ENCODE measurements around the gene SEMA6A. TPM values are rescaled to one million over a fixed set of nuclear protein-coding genes. Genes with fewer than 3 reads are reported as not detected.

Gene SEMA6A
- total RNA-seq, 2 experiments from 2014 or later: not detected

DNA sequence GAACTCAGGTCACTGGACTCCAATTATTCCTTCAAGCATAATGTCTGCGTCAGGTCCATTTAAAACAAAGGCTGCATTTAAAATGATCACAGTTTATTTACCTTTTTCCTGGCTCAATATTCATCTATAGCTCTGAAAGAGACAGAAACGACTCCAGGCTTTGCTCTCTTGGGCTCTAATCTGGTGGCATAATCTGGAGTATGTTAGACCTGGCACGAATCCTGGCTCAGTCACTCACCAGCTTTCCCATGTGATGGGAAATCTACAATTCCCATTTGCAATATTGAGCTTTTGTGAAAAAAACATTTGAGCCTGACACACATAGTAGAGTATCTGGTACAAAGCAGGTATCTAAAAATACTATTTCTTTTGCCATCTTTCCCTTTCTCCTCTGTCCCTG lies 155.8 kb downstream of the SEMA6A start:
- no peaks in the 10 kb centered on the region for H3K4me1 Mint-ChIP-seq
- H3K36me3 Mint-ChIP-seq (ENCODE audit: low read depth): peaks cover 45% of the 10 kb centered on the region
- no peak overlapping the region for H3K4me3 Mint-ChIP-seq
- ATAC-seq (no peak), DNase-seq (no peak)
- no peaks in the 10 kb centered on the region for H3K27me3 Mint-ChIP-seq
- H3K27ac Mint-ChIP-seq: no peak overlapping the region
- peaks cover 2% of the 10 kb centered on the region for H3K9me3 Mint-ChIP-seq (ENCODE audit: low read depth)
- POLR2A ChIA-PET: no interaction called here
- intact Hi-C loops (cut with DNase I, micrococcal nuclease): no loop called here
- CTCF ChIA-PET: no interaction called here

DNA sequence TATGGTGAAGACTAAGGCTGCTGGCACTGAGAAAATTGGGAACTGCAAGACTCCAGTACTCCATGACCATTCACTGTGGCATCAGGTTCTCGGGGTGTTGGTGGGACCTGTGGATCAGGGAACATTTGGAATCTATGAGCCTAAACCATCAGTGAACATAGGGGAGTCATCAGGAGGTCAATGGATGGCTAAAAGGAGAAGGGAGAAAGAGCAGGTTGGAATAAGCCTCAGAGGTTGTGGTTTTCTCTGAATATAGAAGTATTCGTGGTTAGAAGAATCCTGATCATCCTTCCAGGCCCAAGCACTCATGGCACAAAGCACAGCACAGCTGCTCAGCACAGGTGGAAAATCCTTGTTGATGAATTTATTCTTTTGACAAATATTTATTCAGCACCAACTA lies 156.6 kb downstream of the SEMA6A start:
- Mint-ChIP-seq H3K27ac (no peak overlapping the region), H3K4me1 (no peaks in the 10 kb centered on the region), H3K9me3 (ENCODE audit: low read depth) (peaks cover 2% of the 10 kb centered on the region), H3K27me3 (no peaks in the 10 kb centered on the region), H3K4me3 (no peak overlapping the region), H3K36me3 (ENCODE audit: low read depth) (peaks cover 50% of the 10 kb centered on the region)
- intact Hi-C loops (cut with DNase I, micrococcal nuclease): no loop called here
- ATAC-seq (no peak), DNase-seq (no peak)
- ChIA-PET CTCF (interaction anchor here (0.6 kb wide), 1 partner anchor 79 kb away, joined by 7 read pairs; no protein-coding TSS in a partner anchor), POLR2A (no interaction called here)

DNA sequence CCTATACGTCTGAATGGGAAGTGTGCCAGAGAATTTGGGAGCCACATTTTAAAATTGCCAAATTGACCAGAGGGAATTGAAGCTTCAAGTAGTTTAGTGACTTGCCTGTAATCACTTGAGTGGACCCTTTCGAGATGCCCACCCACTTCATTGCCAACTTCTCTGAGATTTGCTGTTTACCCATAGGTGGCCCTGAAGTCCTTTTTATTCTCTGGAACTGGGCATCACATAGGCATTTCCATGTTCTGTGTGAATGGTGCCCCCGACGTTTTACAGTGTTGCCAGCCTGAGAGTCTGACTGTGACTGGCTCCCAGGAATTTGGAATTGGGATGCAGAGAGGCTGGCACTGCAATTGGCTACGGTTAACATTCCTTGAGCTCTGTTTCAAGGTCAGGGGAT lies 158.6 kb downstream of the SEMA6A start:
- ATAC-seq: no peak
- H3K4me1 Mint-ChIP-seq: no peaks in the 10 kb centered on the region
- intact Hi-C loops (cut with DNase I, micrococcal nuclease): no loop called here
- ChIA-PET CTCF (no interaction called here), POLR2A (no interaction called here)
- no peak for DNase-seq
- H3K4me3 Mint-ChIP-seq: no peak overlapping the region
- H3K27ac Mint-ChIP-seq: no peak overlapping the region
- H3K9me3 Mint-ChIP-seq (ENCODE audit: low read depth): peaks cover 2% of the 10 kb centered on the region
- H3K36me3 Mint-ChIP-seq (ENCODE audit: low read depth): peaks cover 48% of the 10 kb centered on the region
- no peaks in the 10 kb centered on the region for H3K27me3 Mint-ChIP-seq

DNA sequence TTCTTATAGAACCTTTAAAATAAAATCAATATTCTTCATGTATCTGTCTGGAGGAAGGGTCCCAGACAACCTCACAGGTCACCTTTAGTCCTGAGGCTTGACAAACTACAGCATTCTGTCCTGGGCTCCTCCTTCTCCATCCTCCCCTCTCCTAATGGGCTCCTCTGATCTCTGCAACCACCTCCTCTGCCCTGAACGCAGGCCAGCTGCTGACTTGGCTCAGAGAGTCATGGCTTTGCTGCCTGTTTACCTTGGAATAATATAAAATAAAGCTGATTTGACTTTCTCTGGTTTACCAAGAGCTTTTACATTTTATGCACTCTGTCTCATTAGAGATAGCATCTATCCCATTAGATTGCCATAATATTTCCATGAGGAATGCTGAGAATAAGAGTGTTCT lies 159.4 kb downstream of the SEMA6A start:
- Mint-ChIP-seq H3K4me1 (no peaks in the 10 kb centered on the region), H3K27me3 (no peaks in the 10 kb centered on the region), H3K27ac (no peak overlapping the region), H3K4me3 (no peak overlapping the region), H3K9me3 (ENCODE audit: low read depth) (peaks cover 2% of the 10 kb centered on the region), H3K36me3 (ENCODE audit: low read depth) (peaks cover 43% of the 10 kb centered on the region)
- intact Hi-C loops (cut with DNase I, micrococcal nuclease): no loop called here
- CTCF ChIA-PET: no interaction called here
- ATAC-seq (no peak), DNase-seq (no peak)
- POLR2A ChIA-PET: no interaction called here

DNA sequence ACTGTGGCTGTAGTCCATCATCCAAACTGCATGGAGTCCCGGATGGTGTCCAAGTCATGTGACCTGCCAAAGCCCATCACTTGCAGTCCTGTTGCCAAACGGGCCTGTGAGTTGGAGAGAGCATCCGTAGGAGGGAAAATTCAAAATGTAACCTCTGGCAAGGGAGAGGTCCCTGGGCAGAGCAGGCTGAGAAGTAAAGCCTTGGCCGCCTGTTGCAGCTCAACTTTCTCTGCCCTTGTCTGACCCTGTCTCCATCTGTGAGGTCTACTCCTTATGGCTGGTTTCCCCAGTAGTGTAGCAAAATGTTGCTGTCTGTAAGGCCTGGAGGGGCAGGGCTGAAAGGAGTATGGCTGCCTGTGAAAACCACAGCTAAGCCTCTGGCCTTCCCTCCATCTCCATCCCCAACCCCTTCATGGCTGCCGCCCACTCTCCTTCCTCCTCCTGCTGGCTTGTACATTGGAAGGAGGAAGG lies 163.5 kb downstream of the SEMA6A start:
- Mint-ChIP-seq H3K4me1 (no peaks in the 10 kb centered on the region), H3K27ac (no peak overlapping the region), H3K4me3 (no peak overlapping the region), H3K36me3 (ENCODE audit: low read depth) (peaks cover 19% of the 10 kb centered on the region), H3K27me3 (no peaks in the 10 kb centered on the region), H3K9me3 (ENCODE audit: low read depth) (no peaks in the 10 kb centered on the region)
- DNase-seq (no peak), ATAC-seq (no peak)
- CTCF ChIA-PET: no interaction called here
- POLR2A ChIA-PET: no interaction called here
- intact Hi-C loops (cut with DNase I, micrococcal nuclease): no loop called here

DNA sequence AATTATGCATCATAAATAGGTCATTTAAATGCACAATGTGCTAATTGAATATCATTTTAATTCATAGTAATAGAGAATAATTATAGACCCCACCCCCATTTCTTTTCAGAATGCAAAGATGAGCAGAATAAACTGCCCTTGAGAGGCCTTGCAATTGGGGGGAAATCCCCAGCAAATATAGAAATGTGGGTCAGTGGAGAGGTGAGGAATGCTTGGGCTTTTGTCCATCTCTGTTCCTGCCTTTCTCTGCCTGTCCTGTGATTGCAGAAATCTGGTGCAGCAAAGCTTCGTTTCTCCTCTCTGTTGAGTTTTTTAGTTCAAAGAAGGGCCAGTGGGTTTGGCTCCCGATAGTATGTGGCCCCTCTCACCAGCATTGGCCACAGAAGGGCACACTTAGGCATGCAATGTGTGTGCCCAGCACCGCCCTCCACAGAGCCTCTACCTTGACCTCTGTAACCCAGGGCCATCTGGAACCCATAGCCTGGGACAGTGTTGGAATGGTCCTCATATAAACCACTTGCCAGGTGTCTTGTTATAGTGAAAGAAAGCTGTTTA lies 164.2 kb downstream of the SEMA6A start:
- H3K9me3 Mint-ChIP-seq (ENCODE audit: low read depth): no peaks in the 10 kb centered on the region
- no peaks in the 10 kb centered on the region for H3K4me1 Mint-ChIP-seq
- no peak overlapping the region for H3K4me3 Mint-ChIP-seq
- no peaks in the 10 kb centered on the region for H3K27me3 Mint-ChIP-seq
- ChIA-PET CTCF (no interaction called here), POLR2A (no interaction called here)
- peaks cover 19% of the 10 kb centered on the region for H3K36me3 Mint-ChIP-seq (ENCODE audit: low read depth)
- no peak for ATAC-seq
- DNase-seq: no peak
- no peak overlapping the region for H3K27ac Mint-ChIP-seq
- intact Hi-C loops (cut with DNase I, micrococcal nuclease): no loop called here

DNA sequence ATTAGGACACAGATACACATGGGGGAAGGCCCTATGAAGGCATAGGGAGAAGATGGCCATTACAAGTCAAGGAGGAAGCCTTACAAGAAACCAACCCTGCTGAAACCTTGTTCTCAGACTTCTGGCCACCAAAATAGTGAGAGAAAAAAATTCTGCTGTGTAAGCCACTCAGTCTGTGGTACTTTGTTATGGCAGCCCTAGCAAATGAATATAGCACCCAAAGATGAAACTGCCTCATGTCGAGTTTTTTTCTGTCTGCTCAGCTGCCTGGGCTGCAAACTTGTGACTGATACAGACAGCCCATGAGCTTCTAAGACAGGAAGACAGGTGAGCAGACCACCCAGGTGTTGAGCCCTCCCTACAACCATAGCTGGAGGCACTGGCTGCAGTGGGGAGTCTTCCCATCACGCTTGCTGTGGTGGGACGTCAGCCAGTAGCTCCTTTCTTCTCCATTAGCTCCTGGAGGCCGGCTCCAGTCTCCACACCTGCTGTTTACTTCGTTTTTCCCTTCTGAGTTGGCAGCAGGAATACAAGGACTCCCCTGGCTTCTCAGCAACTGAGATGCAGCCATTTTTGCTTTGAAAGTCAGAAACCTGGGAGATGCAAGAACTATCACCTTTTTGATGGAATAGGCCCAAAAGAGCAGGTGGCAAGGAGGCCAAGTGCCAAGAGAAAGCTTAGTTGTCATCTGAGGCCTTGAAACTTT lies 164.9 kb downstream of the SEMA6A start:
- ATAC-seq (no peak), DNase-seq (no peak)
- ChIA-PET POLR2A (no interaction called here), CTCF (no interaction called here)
- H3K4me1 Mint-ChIP-seq: no peaks in the 10 kb centered on the region
- H3K27ac Mint-ChIP-seq: no peak overlapping the region
- H3K27me3 Mint-ChIP-seq: no peaks in the 10 kb centered on the region
- intact Hi-C loops (cut with DNase I, micrococcal nuclease): no loop called here
- H3K4me3 Mint-ChIP-seq: no peak overlapping the region
- no peaks in the 10 kb centered on the region for H3K9me3 Mint-ChIP-seq (ENCODE audit: low read depth)
- peaks cover 19% of the 10 kb centered on the region for H3K36me3 Mint-ChIP-seq (ENCODE audit: low read depth)

DNA sequence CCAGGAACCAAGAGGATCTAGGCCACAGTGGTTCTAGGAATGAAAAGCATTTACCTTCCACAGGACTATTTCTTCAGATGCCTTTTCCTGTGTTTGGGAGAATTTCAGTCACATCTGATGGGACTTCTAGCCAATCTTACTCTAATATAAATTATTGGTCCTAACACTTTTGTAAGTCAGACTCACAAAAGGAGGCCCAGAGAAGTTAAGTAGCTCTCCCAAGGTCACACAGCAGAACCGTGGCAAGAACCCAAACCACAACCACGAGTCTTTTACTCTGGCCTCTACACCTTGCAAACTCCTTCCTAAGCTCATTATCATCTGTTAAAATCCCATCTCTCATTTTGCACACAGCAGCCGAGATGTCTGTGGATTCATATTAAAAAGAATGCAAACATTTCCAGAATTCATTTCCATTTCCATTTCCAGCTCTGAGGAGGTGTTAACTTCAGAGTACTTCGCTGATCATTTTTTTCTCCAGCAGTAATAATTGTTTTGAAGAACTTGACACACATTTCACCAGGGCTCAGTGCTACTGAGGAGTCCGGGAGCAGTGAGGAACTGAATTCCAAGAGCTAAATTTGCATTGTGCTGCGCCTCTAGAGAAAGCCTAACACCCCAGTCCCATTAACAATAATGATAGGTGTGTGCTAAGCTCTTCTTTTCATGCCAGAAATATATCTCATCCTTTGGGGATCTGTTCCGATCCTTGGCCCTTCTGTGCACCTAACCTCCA lies 168.1 kb downstream of the SEMA6A start:
- Mint-ChIP-seq H3K4me3 (no peak overlapping the region), H3K4me1 (no peaks in the 10 kb centered on the region), H3K36me3 (ENCODE audit: low read depth) (peaks cover 8% of the 10 kb centered on the region), H3K27ac (no peak overlapping the region), H3K27me3 (no peaks in the 10 kb centered on the region), H3K9me3 (ENCODE audit: low read depth) (no peaks in the 10 kb centered on the region)
- ChIA-PET POLR2A (no interaction called here), CTCF (no interaction called here)
- ATAC-seq: no peak
- intact Hi-C loops (cut with DNase I, micrococcal nuclease): no loop called here
- no peak for DNase-seq

DNA sequence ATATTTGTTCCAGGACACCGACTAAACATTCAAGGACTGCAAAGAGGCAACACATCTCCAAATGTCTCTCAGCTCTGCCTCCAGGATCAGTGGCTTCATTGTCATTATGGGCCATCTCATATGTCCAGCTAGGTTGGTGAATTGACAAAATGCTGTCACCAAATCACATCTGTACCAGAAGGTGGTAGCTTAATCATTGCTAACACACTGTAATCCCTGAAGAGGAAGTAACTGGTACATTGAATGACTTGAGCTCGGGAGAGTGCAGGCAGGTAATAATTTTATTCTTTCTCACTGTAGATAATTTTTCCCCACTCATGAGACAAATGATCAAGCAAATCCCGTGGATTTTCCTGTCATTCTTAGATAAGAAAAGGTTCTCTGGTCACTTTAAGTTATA lies 169.8 kb downstream of the SEMA6A start:
- ChIA-PET CTCF (no interaction called here), POLR2A (no interaction called here)
- H3K9me3 Mint-ChIP-seq (ENCODE audit: low read depth): no peaks in the 10 kb centered on the region
- peaks cover 6% of the 10 kb centered on the region for H3K36me3 Mint-ChIP-seq (ENCODE audit: low read depth)
- no peak overlapping the region for H3K27ac Mint-ChIP-seq
- no peak for DNase-seq
- H3K4me3 Mint-ChIP-seq: no peak overlapping the region
- no peaks in the 10 kb centered on the region for H3K27me3 Mint-ChIP-seq
- no peak for ATAC-seq
- no peaks in the 10 kb centered on the region for H3K4me1 Mint-ChIP-seq
- intact Hi-C loops (cut with DNase I, micrococcal nuclease): no loop called here

DNA sequence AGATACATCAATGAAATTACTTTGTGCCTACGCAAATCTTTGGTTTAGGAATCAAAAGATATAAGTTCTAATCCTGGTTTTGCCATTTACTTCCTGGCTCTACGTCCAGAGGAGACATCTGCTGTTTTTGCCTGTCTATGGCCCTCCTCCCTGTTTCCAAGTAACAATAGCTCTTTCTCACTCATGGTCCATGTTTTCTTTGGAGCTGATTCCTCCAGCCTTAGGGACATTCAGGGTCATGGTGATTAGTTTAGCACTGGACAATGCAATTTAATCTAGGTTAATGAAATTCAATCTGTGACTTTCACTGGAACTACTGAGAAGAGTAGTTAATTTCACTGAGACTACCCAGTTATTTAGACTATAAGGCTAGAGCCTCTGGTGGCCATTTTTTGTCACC lies 170.6 kb downstream of the SEMA6A start:
- no peak for ATAC-seq
- intact Hi-C loops (cut with DNase I, micrococcal nuclease): no loop called here
- Mint-ChIP-seq H3K36me3 (ENCODE audit: low read depth) (peaks cover 10% of the 10 kb centered on the region), H3K9me3 (ENCODE audit: low read depth) (no peaks in the 10 kb centered on the region), H3K4me3 (no peak overlapping the region), H3K27me3 (no peaks in the 10 kb centered on the region), H3K27ac (no peak overlapping the region), H3K4me1 (no peaks in the 10 kb centered on the region)
- DNase-seq: no peak
- ChIA-PET CTCF (interaction anchor here (0.6 kb wide), 1 partner anchor 173 kb away, joined by 5 read pairs; no protein-coding TSS in a partner anchor), POLR2A (no interaction called here)

DNA sequence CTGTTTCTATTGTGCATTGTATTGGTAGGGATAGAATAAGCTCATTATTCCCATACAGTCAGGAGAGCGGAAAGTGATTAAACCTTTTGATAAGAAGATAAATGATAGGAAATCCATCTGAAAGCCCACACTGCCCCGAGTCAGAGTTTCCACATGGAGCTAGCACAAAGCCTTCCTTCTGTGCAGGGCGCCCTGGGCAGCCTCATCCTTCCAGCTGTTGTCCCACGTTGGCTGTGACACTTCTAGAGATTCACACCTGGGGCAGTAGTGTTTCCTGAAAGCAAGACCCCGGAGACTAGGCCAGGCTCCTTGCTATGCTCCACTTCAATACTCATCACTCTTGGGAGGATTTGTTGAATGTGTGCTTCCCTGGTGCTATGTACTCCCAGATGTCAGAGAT lies 172.4 kb downstream of the SEMA6A start:
- ChIA-PET POLR2A (no interaction called here), CTCF (interaction anchor here (0.8 kb wide), 1 partner anchor 41 kb away, joined by 4 read pairs; no protein-coding TSS in a partner anchor)
- DNase-seq: no peak
- intact Hi-C loops (cut with DNase I, micrococcal nuclease): no loop called here
- H3K4me1 Mint-ChIP-seq: no peaks in the 10 kb centered on the region
- H3K4me3 Mint-ChIP-seq: no peak overlapping the region
- ATAC-seq: no peak
- H3K27ac Mint-ChIP-seq: no peak overlapping the region
- H3K36me3 Mint-ChIP-seq (ENCODE audit: low read depth): peaks cover 10% of the 10 kb centered on the region
- H3K27me3 Mint-ChIP-seq: no peaks in the 10 kb centered on the region
- H3K9me3 Mint-ChIP-seq (ENCODE audit: low read depth): no peaks in the 10 kb centered on the region

DNA sequence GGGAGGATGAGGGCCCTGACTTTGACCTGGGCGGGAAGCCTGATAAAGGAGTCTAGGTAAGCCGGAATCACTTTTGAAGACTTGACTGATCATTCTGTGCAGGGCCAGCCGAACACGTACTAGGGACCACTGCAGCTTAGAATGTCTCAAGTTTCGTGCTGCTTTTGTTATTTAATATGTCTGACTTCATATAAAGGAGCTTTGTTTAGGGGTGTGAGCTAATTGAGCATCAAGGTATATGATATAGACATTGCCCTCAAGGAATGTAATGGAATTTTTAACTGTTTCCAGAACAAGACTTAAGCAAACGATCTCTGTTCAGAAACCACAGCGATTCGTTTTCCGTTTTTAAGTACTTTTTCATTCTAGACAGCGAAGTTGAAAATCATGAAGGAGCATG lies 173.0 kb downstream of the SEMA6A start:
- DNase-seq (no peak), ATAC-seq (no peak)
- ChIA-PET CTCF (interaction anchor here (0.8 kb wide), 1 partner anchor 42 kb away, joined by 4 read pairs; no protein-coding TSS in a partner anchor), POLR2A (no interaction called here)
- H3K27me3 Mint-ChIP-seq: no peaks in the 10 kb centered on the region
- no peaks in the 10 kb centered on the region for H3K9me3 Mint-ChIP-seq (ENCODE audit: low read depth)
- H3K4me1 Mint-ChIP-seq: no peaks in the 10 kb centered on the region
- no peak overlapping the region for H3K4me3 Mint-ChIP-seq
- H3K36me3 Mint-ChIP-seq (ENCODE audit: low read depth): peaks cover 10% of the 10 kb centered on the region
- H3K27ac Mint-ChIP-seq: no peak overlapping the region
- intact Hi-C loops (cut with DNase I, micrococcal nuclease): no loop called here

Measured in activated CD4-positive, alpha-beta T cell treated with anti-CD3 and anti-CD28 coated beads for 36 hours (primary cell).